ENCODE data around the gene TMEM245.

- TF ChIP-seq CTCF (conservative IDR thresholded peaks at IDR 0.05; ENCODE audit: low read depth, low read length) (no peak), EZH2 (IDR thresholded peaks at IDR 0.05; ENCODE audit: low read length, unreplicated experiment) (no peak)
Observed at GRCh38 chr9:108994695-108995094, 125.1 kb downstream of the TMEM245 start.

Data from PC-3 (cell line).